Breast epithelium (tissue), 3 donors: ENCODE data around the gene SLC23A1.

Experiments
- CTCF ChIP-seq, 3 donors: fragments of 450-650 bp; IDR thresholded peaks; one replicate each; pipeline ENCODE4 v1.5.1; 2016 to 2017; ENCODE audit warnings: antibody characterized with exemption in 3 of 3, mild to moderate bottlenecking in 3 of 3, moderate library complexity in 3 of 3
- POLR2A ChIP-seq: fragments of 450-650 bp; IDR thresholded peaks from one replicate; pipeline ENCODE4 v1.6.1; 2016; ENCODE audit warnings: antibody characterized with exemption, mild to moderate bottlenecking, moderate library complexity

- TF ChIP-seq POLR2A: no peak
- no peak for TF ChIP-seq CTCF (IDR thresholded peaks at IDR 0.05)
Observed at GRCh38 chr5:139379626-139380449, 3.3 kb downstream of the SLC23A1 start.
